ENCODE data around the gene RNF167. TPM values are rescaled to one million over a fixed set of nuclear protein-coding genes. Genes with fewer than 3 reads are reported as not detected.
A peak's percentile ranks its signal among the peaks of the same experiment; 100 is the strongest.

RNF167 gene
- polyA plus RNA-seq, 1 donor from 2014 or later: 64.1 TPM

DNA sequence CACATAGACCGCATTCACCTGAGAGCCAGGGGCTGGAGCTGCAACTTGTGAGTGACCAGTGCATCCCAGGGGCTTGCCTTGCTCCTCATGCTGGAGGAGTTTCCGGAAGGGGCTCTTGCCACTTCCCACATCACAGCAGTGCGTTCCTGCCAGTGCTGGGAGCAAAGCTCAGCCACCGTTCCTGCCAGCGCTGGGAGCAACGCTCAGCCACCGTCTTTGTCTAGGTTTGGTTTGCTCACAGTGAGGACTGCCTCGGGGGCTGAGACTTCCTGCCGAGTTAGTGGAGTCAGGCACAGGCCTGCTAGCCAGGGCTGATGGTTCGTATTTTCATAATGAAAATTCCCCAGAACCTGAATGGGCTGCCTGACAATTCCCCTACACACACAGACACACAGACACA is 31.8 kb upstream of the RNF167 start:
- H3K79me2 ChIP-seq (replicated peaks; ENCODE audit: insufficient read depth, low read length): no peaks in the 10 kb centered on the region
- no peaks in the 10 kb centered on the region for H3K9me2 ChIP-seq (ENCODE audit: insufficient read depth, low read length)
- H3K36me3 ChIP-seq (ENCODE audit: insufficient read depth, low read length): no peaks in the 10 kb centered on the region
- H3K27me3 ChIP-seq (ENCODE audit: insufficient read depth, low read depth, low read length): no peaks in the 10 kb centered on the region
- no peak overlapping the region for H3K27ac ChIP-seq (ENCODE audit: low read length)
- no peak overlapping the region for H2AFZ ChIP-seq (ENCODE audit: low read depth, low read length)
- no peaks in the 10 kb centered on the region for H4K20me1 ChIP-seq (ENCODE audit: insufficient read depth)
- no peak overlapping the region for H3K9ac ChIP-seq (ENCODE audit: low read length)
- no peak overlapping the region for H3K4me3 ChIP-seq (ENCODE audit: low read length)
- no peaks in the 10 kb centered on the region for H3K9me3 ChIP-seq (ENCODE audit: low read length)
- H3F3A ChIP-seq (ENCODE audit: insufficient read depth, low read length, poor library complexity, severe bottlenecking): no peaks in the 10 kb centered on the region
- no peak overlapping the region for H3K4me2 ChIP-seq (ENCODE audit: low read length)
- TF ChIP-seq, protein P1, sequence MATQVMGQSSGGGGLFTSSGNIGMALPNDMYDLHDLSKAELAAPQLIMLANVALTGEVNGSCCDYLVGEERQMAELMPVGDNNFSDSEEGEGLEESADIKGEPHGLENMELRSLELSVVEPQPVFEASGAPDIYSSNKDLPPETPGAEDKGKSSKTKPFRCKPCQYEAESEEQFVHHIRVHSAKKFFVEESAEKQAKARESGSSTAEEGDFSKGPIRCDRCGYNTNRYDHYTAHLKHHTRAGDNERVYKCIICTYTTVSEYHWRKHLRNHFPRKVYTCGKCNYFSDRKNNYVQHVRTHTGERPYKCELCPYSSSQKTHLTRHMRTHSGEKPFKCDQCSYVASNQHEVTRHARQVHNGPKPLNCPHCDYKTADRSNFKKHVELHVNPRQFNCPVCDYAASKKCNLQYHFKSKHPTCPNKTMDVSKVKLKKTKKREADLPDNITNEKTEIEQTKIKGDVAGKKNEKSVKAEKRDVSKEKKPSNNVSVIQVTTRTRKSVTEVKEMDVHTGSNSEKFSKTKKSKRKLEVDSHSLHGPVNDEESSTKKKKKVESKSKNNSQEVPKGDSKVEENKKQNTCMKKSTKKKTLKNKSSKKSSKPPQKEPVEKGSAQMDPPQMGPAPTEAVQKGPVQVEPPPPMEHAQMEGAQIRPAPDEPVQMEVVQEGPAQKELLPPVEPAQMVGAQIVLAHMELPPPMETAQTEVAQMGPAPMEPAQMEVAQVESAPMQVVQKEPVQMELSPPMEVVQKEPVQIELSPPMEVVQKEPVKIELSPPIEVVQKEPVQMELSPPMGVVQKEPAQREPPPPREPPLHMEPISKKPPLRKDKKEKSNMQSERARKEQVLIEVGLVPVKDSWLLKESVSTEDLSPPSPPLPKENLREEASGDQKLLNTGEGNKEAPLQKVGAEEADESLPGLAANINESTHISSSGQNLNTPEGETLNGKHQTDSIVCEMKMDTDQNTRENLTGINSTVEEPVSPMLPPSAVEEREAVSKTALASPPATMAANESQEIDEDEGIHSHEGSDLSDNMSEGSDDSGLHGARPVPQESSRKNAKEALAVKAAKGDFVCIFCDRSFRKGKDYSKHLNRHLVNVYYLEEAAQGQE (IDR thresholded peaks at IDR 0.05; ENCODE audit: borderline replicate concordance): no peak

DNA sequence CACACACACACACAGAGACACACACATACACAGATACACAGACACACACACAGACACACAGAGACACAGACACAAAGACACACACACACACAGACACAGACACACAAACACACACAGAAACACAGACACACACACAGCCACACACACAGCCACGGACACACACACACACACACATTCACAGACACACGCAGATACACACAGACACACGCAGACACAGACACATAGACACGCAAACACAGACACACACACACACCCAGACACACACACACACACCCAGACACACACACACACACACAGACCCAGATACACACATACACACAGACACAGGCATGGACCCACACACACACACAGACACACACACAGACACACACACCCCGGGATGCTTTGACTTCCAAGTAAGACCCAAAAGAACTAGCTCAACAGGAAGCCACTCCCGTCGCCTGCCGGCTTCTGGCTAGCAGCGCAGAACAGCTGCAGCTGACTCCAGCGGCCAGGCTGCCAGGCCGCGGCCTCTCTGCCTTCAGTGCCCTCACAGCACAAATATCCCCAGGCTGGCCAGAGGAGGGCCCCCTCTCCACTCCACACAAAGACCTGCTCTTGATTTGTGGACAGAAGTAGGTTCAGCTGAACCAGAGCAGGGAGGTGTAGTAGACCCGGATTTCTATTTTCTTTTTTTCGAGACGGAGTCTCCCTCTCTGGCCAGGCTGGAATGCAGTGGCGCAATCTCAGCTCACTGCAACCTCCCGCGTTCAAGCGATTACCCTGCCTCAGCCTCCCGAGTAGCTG is 31.2 kb upstream of the RNF167 start:
- H4K20me1 ChIP-seq (ENCODE audit: insufficient read depth): no peaks in the 10 kb centered on the region
- no peak overlapping the region for H3K4me3 ChIP-seq (ENCODE audit: low read length)
- H2AFZ ChIP-seq (ENCODE audit: low read depth, low read length): no peak overlapping the region
- no peaks in the 10 kb centered on the region for H3K27me3 ChIP-seq (ENCODE audit: insufficient read depth, low read depth, low read length)
- no peak overlapping the region for H3K27ac ChIP-seq (ENCODE audit: low read length)
- H3K9me2 ChIP-seq (ENCODE audit: insufficient read depth, low read length): no peaks in the 10 kb centered on the region
- no peaks in the 10 kb centered on the region for H3K9me3 ChIP-seq (ENCODE audit: low read length)
- H3K79me2 ChIP-seq (replicated peaks; ENCODE audit: insufficient read depth, low read length): no peaks in the 10 kb centered on the region
- H3K4me2 ChIP-seq (ENCODE audit: low read length): no peak overlapping the region
- no peak overlapping the region for H3K9ac ChIP-seq (ENCODE audit: low read length)
- TF ChIP-seq POLR2AphosphoS5 (IDR thresholded peaks at IDR 0.05) (no peak), TAF1 (IDR thresholded peaks at IDR 0.05; ENCODE audit: low read depth) (no peak), EZH2 (IDR thresholded peaks at IDR 0.05; ENCODE audit: borderline replicate concordance, insufficient read depth, low read length, poor library complexity, severe bottlenecking) (no peak), RAD21 (conservative IDR thresholded peaks at IDR 0.05) (peak; percentile 66), MXI1 (conservative IDR thresholded peaks at IDR 0.05; ENCODE audit: poor library complexity, severe bottlenecking) (no peak), EP300 (conservative IDR thresholded peaks at IDR 0.05; ENCODE audit: poor library complexity, severe bottlenecking) (no peak), SMC3 (conservative IDR thresholded peaks at IDR 0.05; ENCODE audit: poor library complexity) (peak; percentile 69)
- TF ChIP-seq, protein P1 (IDR thresholded peaks at IDR 0.05; ENCODE audit: borderline replicate concordance): no peak
- TF ChIP-seq, protein P2, sequence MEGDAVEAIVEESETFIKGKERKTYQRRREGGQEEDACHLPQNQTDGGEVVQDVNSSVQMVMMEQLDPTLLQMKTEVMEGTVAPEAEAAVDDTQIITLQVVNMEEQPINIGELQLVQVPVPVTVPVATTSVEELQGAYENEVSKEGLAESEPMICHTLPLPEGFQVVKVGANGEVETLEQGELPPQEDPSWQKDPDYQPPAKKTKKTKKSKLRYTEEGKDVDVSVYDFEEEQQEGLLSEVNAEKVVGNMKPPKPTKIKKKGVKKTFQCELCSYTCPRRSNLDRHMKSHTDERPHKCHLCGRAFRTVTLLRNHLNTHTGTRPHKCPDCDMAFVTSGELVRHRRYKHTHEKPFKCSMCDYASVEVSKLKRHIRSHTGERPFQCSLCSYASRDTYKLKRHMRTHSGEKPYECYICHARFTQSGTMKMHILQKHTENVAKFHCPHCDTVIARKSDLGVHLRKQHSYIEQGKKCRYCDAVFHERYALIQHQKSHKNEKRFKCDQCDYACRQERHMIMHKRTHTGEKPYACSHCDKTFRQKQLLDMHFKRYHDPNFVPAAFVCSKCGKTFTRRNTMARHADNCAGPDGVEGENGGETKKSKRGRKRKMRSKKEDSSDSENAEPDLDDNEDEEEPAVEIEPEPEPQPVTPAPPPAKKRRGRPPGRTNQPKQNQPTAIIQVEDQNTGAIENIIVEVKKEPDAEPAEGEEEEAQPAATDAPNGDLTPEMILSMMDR (IDR thresholded peaks at IDR 0.05; ENCODE audit: poor library complexity, severe bottlenecking): peak; percentile 74
- no peaks in the 10 kb centered on the region for H3K36me3 ChIP-seq (ENCODE audit: insufficient read depth, low read length)
- no peaks in the 10 kb centered on the region for H3F3A ChIP-seq (ENCODE audit: insufficient read depth, low read length, poor library complexity, severe bottlenecking)
